ENCODE data around the gene ADARB1.

The ADARB1 gene

GRCh38 chr21:45215213-45215612 lies 140.8 kb downstream of the ADARB1 start:
- Histone ChIP-seq H3K36me3 (ENCODE audit: insufficient read depth, low read length) (no peaks in the 10 kb centered on the region), H3K4me3 (ENCODE audit: low read depth, low read length, poor library complexity, severe bottlenecking) (no peak overlapping the region), H3K4me1 (ENCODE audit: insufficient read depth, low read length, severe bottlenecking) (no peaks in the 10 kb centered on the region), H3F3A (ENCODE audit: insufficient read depth, low read length) (no peaks in the 10 kb centered on the region), H3K27ac (ENCODE audit: low read depth, low read length, poor library complexity, severe bottlenecking) (no peak overlapping the region), H3K9me2 (ENCODE audit: low read depth, low read length) (peaks cover 2% of the 10 kb centered on the region; the same call in 1 of the 2 replicates), H3K79me2 (ENCODE audit: insufficient read depth, low read length) (no peaks in the 10 kb centered on the region), H3K27me3 (ENCODE audit: insufficient read depth, low read length) (no peaks in the 10 kb centered on the region), H2AFZ (ENCODE audit: low read length) (no peak overlapping the region), H3K9ac (ENCODE audit: low read length) (no peak overlapping the region), H3K4me2 (ENCODE audit: low read length) (no peak overlapping the region), H4K20me1 (ENCODE audit: insufficient read depth, low read length) (no peaks in the 10 kb centered on the region), H3K9me3 (ENCODE audit: low read length) (no peaks in the 10 kb centered on the region)
- TF ChIP-seq EZH2 (IDR thresholded peaks at IDR 0.05; ENCODE audit: borderline replicate concordance, low read length), result no peak

DNA sequence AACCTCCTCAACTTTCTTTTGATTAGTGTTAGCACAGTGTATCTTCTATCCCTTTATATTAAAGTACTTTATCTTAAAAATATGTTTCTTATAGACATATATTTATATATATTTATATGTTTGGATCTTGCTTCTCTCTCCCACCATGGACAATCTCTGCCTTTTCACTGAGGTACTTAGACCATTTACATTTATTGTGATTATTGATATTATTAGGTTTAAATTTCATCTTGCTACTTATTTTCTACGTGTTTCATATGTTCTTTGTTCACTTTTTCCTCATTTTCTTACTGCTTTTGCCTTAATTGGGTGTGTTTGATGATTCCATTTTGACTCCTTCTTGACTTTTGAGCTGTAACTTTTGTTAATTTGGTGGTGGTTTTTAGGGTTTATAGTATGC lies 142.6 kb downstream of the ADARB1 start:
- H2AFZ ChIP-seq (ENCODE audit: low read length), result no peak overlapping the region
- H3K36me3 ChIP-seq (ENCODE audit: insufficient read depth, low read length), result no peaks in the 10 kb centered on the region
- no peak overlapping the region for H3K4me3 ChIP-seq (ENCODE audit: low read depth, low read length, poor library complexity, severe bottlenecking)
- H3K9me2 ChIP-seq (ENCODE audit: low read depth, low read length), result peaks cover 2% of the 10 kb centered on the region; the same call in 1 of the 2 replicates
- H3K4me2 ChIP-seq (ENCODE audit: low read length), result no peak overlapping the region
- H3F3A ChIP-seq (ENCODE audit: insufficient read depth, low read length), result no peaks in the 10 kb centered on the region
- no peak overlapping the region for H3K27ac ChIP-seq (ENCODE audit: low read depth, low read length, poor library complexity, severe bottlenecking)
- no peaks in the 10 kb centered on the region for H3K9me3 ChIP-seq (ENCODE audit: low read length)
- H3K79me2 ChIP-seq (ENCODE audit: insufficient read depth, low read length), result no peaks in the 10 kb centered on the region
- H3K27me3 ChIP-seq (ENCODE audit: insufficient read depth, low read length), result no peaks in the 10 kb centered on the region; the same call in 1 of the 2 replicates
- TF ChIP-seq, protein P1, sequence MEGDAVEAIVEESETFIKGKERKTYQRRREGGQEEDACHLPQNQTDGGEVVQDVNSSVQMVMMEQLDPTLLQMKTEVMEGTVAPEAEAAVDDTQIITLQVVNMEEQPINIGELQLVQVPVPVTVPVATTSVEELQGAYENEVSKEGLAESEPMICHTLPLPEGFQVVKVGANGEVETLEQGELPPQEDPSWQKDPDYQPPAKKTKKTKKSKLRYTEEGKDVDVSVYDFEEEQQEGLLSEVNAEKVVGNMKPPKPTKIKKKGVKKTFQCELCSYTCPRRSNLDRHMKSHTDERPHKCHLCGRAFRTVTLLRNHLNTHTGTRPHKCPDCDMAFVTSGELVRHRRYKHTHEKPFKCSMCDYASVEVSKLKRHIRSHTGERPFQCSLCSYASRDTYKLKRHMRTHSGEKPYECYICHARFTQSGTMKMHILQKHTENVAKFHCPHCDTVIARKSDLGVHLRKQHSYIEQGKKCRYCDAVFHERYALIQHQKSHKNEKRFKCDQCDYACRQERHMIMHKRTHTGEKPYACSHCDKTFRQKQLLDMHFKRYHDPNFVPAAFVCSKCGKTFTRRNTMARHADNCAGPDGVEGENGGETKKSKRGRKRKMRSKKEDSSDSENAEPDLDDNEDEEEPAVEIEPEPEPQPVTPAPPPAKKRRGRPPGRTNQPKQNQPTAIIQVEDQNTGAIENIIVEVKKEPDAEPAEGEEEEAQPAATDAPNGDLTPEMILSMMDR (IDR thresholded peaks at IDR 0.05; ENCODE audit: low read length), result no peak
- no peak for TF ChIP-seq EZH2 (IDR thresholded peaks at IDR 0.05; ENCODE audit: borderline replicate concordance, low read length)
- no peaks in the 10 kb centered on the region for H3K4me1 ChIP-seq (ENCODE audit: insufficient read depth, low read length, severe bottlenecking)
- no peaks in the 10 kb centered on the region for H4K20me1 ChIP-seq (ENCODE audit: insufficient read depth, low read length)
- no peak overlapping the region for H3K9ac ChIP-seq (ENCODE audit: low read length)

DNA sequence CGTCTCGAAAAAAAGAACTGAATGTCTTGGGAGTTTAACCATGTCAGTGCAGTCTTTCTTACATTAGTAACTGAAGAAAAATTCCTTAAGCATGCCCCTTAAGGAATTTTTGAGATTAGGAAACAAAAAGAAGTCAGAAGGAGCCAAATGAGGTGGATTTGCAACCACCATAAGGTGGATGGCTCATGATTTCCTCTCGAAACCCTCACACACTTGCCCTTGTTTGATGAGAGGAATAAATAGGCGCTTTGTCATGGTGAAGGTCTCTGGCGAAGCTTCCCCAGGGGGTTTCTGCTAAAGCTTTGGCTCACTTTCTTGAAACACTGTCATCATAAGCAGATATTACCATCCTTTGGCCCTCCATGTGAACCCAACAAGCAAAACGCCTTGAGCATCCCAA lies 145.1 kb downstream of the ADARB1 start:
- H3F3A ChIP-seq (ENCODE audit: insufficient read depth, low read length), result no peaks in the 10 kb centered on the region
- no peaks in the 10 kb centered on the region for H4K20me1 ChIP-seq (ENCODE audit: insufficient read depth, low read length)
- H3K4me1 ChIP-seq (ENCODE audit: insufficient read depth, low read length, severe bottlenecking), result no peaks in the 10 kb centered on the region
- no peak overlapping the region for H3K4me2 ChIP-seq (ENCODE audit: low read length)
- TF ChIP-seq, protein P1 (IDR thresholded peaks at IDR 0.05; ENCODE audit: low read length), result no peak
- TF ChIP-seq EZH2 (IDR thresholded peaks at IDR 0.05; ENCODE audit: borderline replicate concordance, low read length), result no peak
- peaks cover 2% of the 10 kb centered on the region; the same call in 1 of the 2 replicates for H3K9me2 ChIP-seq (ENCODE audit: low read depth, low read length)
- no peaks in the 10 kb centered on the region for H3K9me3 ChIP-seq (ENCODE audit: low read length)
- H3K9ac ChIP-seq (ENCODE audit: low read length), result no peak overlapping the region
- H3K4me3 ChIP-seq (ENCODE audit: low read depth, low read length, poor library complexity, severe bottlenecking), result no peak overlapping the region
- no peaks in the 10 kb centered on the region; the same call in 1 of the 2 replicates for H3K27me3 ChIP-seq (ENCODE audit: insufficient read depth, low read length)
- H3K36me3 ChIP-seq (ENCODE audit: insufficient read depth, low read length), result no peaks in the 10 kb centered on the region
- no peak overlapping the region for H3K27ac ChIP-seq (ENCODE audit: low read depth, low read length, poor library complexity, severe bottlenecking)
- H3K79me2 ChIP-seq (ENCODE audit: insufficient read depth, low read length), result no peaks in the 10 kb centered on the region
- no peak overlapping the region for H2AFZ ChIP-seq (ENCODE audit: low read length)

DNA sequence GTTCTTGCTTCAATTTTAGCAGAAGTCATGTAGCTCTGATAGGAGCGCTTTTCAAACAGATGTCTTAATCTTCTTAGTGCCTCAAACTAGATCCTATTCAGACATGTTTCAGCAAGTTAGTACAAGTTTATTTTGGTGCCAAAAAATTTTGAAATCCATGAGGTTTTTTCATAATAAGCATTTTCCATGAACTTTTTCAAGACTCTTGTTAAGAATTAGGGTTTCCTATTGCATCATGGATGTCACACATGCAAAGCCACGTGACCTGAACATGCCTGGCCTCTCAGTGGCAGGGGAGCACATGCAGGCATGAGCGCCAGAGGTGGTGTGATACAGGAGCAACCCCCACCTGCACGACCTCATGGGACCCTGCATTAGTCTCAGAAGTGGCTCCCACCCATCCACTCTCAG lies 145.7 kb downstream of the ADARB1 start:
- no peak for TF ChIP-seq EZH2 (IDR thresholded peaks at IDR 0.05; ENCODE audit: borderline replicate concordance, low read length)
- TF ChIP-seq, protein P1 (IDR thresholded peaks at IDR 0.05; ENCODE audit: low read length), result no peak
- Histone ChIP-seq H3K27ac (ENCODE audit: low read depth, low read length, poor library complexity, severe bottlenecking) (no peak overlapping the region), H3K27me3 (ENCODE audit: insufficient read depth, low read length) (no peaks in the 10 kb centered on the region; the same call in 1 of the 2 replicates)

More for the DNA sequence above, 145.7 kb downstream of the ADARB1 start:
- H3K4me3 ChIP-seq (ENCODE audit: low read depth, low read length, poor library complexity, severe bottlenecking), result no peak overlapping the region
- H3K79me2 ChIP-seq (ENCODE audit: insufficient read depth, low read length), result no peaks in the 10 kb centered on the region
- H4K20me1 ChIP-seq (ENCODE audit: insufficient read depth, low read length), result no peaks in the 10 kb centered on the region
- H2AFZ ChIP-seq (ENCODE audit: low read length), result no peak overlapping the region
- H3K9me2 ChIP-seq (ENCODE audit: low read depth, low read length), result peaks cover 2% of the 10 kb centered on the region; the same call in 1 of the 2 replicates
- H3K4me2 ChIP-seq (ENCODE audit: low read length), result no peak overlapping the region
- no peaks in the 10 kb centered on the region for H3F3A ChIP-seq (ENCODE audit: insufficient read depth, low read length)
- H3K4me1 ChIP-seq (ENCODE audit: insufficient read depth, low read length, severe bottlenecking), result no peaks in the 10 kb centered on the region
- no peaks in the 10 kb centered on the region for H3K36me3 ChIP-seq (ENCODE audit: insufficient read depth, low read length)
- H3K9ac ChIP-seq (ENCODE audit: low read length), result no peak overlapping the region
- H3K9me3 ChIP-seq (ENCODE audit: low read length), result no peaks in the 10 kb centered on the region

Data from OCI-LY1 (cell line).